HG03196 (cell line): ENCODE results near the gene POLA2.
"Not testable (repeated sequence)": the region's sequence is repeated elsewhere in the genome, so short reads cannot be mapped to it uniquely, and the experiment has no call there.

ENCODE experiments used
- ATAC-seq: cut with Tn5 transposase; IDR thresholded peaks from one replicate; pipeline ENCODE4 v1.9.1; 2021; ENCODE audit not compliant: unreplicated experiment

The POLA2 gene, protein sequence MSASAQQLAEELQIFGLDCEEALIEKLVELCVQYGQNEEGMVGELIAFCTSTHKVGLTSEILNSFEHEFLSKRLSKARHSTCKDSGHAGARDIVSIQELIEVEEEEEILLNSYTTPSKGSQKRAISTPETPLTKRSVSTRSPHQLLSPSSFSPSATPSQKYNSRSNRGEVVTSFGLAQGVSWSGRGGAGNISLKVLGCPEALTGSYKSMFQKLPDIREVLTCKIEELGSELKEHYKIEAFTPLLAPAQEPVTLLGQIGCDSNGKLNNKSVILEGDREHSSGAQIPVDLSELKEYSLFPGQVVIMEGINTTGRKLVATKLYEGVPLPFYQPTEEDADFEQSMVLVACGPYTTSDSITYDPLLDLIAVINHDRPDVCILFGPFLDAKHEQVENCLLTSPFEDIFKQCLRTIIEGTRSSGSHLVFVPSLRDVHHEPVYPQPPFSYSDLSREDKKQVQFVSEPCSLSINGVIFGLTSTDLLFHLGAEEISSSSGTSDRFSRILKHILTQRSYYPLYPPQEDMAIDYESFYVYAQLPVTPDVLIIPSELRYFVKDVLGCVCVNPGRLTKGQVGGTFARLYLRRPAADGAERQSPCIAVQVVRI

DNA sequence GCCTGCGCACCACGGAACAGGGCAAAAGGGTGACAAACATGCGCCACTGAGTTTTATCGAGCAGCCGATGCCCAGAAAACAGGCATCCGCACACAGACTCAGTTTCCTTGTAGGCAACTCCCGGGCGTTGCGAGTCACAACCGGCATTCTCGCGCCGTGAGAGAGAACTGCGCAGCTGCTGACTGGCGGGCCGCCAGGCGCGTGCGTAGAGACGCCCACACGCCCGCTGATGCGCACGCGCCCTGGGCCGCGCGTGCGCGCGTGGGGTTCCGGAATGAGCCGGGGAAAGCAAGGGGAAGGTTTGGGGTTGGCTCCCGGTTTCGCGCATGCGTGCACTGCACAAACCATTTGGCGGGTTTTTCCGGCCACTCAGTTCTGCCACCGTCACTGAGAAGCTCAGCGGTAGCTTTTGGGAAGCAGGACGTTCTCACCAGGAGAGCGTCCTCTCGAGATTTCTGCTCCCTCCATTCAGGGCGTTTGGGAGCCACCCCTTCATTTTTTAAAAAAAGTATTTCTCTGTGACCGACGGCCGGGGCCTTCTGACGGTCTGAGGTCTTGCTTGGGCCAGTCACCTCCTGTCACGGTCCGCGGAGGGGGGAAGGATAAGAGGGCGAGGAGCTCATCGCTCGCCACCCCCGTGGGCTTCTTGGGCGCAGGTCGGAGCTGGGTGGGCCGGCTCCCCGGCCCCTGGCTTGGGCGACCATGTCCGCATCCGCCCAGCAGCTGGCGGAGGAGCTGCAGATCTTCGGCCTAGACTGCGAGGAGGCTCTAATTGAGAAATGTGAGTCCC, at the start of gene POLA2:
POLA2 (plus strand) TSS at position 372 of the 790 bp plus-strand sequence; CDS start at position 703, 331 bp downstream.
- ATAC-seq: peak; percentile 86

DNA sequence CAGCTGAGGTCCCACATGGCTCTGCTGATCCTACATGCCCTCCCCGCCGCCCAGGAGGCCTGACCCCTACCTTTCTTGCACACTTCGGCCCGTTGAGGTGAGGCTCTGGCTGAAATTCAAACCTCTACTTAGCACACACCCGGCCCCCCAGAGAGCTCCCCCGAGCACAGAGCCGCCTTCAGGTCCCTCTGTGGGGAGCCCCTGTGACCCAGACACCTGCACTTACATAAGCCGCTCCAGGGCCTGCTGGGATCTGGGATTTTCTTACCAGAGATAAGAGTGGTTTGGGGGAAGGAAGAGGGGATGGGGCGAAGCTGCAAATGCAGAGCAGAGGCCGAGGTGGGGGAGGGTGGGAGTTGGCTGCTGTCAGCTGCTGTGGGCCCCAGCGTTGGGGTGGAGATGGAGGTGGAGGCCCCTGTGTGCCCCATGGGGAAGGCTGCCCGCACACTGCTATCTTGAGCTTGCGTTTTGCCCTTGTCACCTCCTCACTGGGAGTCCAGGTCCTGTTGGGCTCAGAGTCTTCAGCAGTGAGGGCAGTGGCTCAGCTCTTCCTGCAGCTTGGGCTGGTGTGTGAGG, 49.4 kb upstream of the POLA2 start:
- no peak for ATAC-seq

DNA sequence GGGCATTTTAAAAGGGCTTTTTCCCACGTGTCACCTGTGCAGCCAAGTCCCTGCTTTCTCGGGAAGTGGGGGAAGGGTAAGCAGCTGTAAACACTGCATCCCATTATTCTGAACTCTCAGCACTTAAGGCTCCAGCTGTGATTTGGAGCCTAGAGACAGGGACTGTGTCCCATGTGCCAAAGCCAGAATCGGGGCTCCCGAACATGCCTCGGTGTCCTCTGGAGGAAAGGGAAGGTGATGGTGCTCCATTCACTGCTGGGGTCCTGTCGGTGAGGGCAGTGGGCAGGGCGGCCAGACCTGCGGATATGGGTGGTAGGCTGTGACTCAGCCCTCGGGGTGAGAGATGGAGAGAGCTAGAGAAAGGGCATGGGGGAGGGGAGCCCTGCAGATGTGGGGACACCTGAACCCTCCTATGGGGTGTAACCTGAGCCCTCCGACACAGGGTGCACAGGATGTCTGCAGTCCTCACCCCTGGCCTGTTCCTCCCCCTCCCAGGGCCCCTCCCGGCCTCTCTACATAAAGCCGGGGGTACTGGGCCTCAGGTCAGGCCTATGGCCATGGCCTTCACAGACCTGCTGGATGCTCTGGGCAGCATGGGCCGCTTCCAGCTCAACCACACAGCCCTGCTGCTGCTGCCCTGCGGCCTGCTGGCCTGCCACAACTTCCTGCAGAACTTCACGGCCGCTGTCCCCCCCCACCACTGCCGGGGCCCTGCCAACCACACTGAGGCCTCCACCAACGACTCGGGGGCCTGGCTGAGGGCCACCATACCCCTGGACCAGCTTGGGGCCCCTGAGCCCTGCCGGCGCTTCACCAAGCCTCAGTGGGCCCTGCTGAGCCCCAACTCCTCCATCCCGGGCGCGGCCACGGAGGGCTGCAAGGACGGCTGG, 48.2 kb upstream of the POLA2 start:
- no peak for ATAC-seq

DNA sequence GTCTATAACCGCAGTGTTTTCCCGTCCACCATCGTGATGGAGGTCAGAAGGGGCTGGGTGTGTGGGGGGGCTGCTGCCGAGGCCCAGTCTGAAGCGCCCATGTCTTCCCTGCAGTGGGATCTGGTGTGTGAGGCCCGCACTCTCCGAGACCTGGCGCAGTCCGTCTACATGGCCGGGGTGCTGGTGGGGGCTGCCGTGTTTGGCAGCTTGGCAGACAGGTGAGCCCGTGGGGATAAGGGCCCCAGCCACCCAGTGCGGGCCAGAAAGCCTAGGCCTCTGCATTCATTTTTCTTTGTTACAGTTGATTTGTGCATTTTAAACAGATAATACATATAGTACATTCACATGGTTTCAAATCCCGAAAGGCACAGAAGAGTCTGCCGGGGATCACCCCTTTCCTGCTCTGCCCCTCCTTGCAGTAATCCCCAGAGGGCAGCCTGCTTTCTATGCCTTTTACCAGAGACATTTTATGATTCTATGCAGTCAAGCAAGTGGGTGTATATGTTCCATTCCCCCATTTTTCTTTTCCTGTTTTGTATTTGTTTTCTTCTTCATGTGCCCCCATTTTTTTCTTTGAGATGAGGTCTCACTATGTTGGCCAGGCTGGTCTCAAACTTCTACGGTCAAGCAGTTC, 47.4 kb upstream of the POLA2 start:
- ATAC-seq: no peak

DNA sequence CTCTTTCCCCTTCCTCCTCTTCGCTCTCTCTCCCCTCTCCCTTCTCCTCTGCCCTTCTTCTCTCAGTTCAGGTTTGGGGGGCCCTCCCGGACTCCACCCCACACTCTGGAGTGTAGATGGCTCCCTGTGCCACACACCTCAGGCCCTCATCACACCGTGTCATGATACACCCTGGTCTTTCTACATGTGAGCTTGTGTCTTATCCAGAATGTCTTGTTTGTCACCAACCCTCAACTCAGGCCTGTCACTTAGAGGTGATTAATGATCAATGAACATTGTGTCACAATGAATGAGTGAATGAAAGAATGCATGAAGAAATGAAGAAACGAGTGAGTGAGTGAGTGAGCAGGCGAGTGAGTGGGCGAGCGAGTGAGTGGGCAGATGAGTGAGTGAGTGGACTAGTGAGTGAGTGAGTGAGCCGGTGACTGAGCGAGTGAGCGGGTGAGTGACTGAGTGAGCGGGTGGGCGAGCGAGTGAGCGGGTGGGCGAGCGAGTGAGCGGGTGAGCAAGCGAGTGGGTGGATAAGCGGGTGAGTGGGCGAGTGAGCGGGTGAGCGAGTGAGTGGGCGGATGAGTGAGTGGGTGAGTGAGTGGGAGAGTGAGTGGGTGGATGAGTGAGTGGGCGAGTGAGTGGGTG, 46.2 kb upstream of the POLA2 start:
- ATAC-seq: no peak

DNA sequence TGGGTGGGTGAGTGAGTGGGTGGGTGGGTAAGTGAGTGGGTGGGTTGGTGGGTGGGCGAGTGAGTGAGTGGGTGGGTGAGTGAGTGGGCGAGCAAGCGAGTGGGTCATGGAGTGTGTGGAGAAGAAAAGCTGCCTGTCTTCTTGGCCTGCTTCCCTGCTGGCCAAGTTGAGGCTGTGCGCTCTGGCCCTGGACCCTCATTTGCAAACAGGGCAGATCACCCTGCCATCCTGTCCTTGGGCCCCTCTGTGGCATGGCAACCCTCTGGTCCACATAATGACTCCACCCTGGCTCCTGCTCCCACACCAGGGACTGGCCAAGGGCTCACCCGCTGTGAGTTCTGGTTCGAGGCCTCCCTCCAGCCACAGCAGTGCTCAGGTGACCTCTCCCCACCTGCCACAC, 44.9 kb upstream of the POLA2 start:
- no peak for ATAC-seq

DNA sequence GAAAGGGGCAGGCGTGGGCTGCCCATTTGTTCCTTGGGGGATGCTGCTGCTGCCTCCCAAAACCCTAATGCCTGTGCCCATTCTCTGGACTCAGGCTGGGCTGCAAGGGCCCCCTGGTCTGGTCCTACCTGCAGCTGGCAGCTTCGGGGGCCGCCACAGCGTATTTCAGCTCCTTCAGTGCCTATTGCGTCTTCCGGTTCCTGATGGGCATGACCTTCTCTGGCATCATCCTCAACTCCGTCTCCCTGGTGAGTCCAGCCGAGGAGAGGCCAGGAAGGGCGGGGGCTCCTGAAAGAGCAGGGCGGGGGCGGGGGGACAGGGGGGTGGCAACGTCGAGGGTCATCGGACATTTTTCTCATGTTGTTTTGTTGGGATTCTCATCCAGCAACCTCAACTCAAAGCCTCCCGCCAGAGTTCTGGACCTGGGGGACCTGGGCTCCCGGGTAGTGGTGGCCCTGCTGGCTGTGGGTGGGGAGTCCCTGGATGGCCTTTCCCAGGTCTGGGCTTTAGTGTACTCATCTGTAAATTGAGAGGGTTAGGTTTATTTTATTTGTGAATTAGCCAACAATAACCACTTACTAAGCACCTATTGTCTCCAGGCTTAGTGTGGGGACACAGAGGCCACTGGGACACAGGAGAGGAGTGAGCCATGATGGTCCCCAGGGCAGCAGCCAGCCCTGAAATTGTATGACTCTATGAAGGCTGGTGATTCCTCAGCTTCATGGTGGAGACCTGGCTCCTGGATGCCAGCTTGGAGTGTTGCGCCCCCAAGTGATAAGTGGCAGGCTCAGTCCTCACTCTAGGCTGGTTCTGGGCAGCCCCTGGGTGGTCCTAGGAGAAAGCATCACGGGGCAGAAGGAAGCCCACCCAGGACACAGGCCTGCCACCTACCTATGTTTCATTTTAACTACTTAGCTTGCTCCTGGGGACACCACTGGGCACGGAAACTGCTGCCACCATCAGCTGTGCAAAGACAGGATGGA, 44.0 kb upstream of the POLA2 start:
- ATAC-seq: no peak

DNA sequence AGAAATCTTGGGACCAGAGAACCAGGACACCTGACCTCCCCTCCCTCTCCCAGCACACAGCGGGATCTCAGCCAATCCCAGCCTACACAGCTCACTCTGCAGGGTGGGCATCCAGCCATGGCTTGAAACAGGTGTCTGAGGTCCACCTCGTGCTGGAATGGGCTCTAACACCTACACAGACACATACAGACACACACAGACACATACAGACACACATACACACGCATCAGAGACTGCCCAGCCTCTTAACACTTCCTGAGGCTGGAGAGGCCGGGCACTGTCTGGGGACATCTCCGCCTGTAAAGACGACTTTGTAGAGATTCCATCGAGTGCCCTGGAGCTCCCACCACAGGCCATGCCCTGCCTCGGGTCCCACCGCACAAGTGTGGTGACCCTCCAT, 43.3 kb upstream of the POLA2 start:
- no peak for ATAC-seq

DNA sequence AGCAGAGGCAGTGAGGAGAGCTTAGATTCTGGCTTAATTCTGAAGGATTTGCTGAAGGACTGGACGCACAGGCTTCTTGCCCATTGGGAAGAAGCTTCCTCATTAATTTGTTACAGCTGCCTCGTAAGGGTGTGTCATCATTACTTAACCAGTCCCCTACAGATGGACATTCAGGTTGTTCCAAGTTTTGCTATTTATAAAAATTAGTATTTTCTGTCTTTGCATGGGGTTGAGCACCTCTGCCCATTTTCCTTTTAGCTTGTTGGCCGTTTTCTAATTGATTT, 41.9 kb upstream of the POLA2 start:
- ATAC-seq: no peak

DNA sequence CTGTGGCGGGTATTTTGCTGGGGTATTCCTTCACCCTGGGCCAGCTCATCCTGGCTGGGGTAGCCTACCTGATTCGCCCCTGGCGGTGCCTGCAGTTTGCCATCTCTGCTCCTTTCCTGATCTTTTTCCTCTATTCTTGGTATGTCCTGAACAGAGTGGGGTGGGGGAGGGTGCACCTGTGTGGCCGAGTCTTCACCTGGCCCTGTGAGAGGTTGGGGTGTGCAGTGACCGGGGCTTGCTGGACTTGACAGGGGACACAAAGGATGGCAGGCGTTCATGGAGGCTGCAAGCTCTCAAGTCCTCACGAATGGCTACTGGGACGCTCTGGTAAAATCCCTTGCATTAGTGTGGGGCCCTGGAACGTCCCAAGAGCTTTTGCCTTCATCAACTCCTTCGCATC, 40.7 kb upstream of the POLA2 start:
- ATAC-seq: no peak

DNA sequence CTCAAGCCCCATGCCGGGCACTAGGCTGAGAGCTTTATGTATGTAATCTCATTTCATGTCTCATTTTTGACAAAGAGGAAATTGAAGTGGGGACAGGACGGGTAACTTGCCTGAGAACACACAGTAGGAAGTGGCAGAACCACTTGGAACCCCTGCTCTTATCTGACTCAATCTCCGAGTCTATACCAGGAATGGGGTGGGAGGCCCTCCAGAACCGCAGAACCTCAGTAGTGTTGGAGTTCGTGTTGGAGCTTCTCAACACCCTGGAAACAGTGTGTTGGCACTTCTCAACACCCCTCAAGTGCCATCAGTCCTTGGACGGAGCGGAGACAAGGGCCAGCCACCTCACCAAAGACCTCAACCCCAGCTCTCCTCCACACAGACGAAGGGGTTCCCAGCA, 38.8 kb upstream of the POLA2 start:
- ATAC-seq: no peak

DNA sequence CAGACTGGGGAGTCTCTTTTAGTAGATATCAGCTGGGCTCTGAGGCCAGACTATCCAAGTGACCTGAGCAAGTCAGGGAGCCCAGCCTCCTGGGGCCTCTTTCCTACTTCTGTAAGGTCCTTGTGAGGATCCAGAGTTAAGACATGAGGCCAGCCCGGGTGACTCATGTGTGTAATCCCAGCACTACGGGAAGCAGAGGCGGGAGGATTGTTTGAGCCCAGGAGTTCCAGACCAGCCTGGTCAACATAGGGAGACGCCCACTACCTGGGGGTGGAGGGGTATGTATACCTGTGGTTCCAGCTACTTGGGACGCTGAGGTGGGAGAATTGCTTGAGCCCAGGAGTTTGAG, 36.9 kb upstream of the POLA2 start:
- no peak for ATAC-seq

DNA sequence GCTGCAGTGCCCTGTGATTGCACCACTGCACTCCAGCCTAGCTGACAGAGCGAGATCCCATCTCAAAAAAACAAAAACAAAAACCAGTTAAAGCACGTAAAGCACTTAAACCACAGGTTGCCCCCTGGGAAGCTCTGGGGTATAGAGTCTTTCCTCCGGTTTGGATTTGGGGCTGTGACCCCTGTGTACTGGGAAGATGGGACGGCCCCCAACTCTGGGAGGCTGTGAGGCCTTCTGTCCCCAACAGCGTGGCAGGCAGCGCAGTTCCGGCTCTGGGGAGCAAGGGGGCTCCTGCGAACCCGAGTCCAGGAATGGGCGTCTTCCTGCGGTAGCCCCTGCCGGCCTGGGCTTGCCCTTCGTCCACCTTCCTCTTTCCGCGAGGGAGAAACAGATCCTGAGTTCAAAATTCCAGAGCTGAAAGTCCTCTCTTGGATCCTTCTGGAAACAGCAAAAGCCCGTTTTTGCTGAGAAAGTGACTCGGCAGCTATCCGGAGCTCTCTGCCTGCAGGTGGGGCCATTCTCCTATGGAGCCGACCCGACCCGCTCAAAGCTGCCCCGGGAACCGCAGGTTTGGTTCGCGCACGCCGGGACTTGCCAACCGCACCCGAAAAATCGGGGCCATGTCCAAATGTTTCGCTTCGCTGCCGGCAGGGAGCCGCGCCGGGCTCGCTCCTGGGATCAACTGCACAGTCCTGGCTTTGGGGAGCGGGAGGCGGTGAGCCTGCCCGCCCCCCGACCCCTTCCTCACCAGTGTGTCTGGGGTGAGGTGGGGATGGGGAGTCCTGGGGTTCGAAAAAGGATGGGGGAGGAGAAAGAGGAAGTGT, 36.3 kb upstream of the POLA2 start:
- ATAC-seq: no peak

DNA sequence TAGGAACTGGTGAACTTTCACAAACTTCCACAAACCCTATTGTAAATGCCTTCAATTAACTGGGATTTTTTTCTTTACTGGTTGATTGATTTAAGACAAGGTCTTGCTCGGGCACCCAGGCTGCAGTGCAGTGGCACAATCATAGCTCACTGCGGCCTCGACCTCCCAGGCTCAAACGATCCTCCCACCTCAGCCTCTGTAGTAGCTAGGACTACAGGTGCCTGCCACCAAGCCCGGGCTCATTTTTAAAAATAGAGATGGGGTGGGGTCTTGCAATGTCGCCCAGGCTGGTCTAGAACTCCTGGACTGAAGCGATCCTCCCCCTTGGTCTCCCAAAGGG, 35.7 kb upstream of the POLA2 start:
- no peak for ATAC-seq

DNA sequence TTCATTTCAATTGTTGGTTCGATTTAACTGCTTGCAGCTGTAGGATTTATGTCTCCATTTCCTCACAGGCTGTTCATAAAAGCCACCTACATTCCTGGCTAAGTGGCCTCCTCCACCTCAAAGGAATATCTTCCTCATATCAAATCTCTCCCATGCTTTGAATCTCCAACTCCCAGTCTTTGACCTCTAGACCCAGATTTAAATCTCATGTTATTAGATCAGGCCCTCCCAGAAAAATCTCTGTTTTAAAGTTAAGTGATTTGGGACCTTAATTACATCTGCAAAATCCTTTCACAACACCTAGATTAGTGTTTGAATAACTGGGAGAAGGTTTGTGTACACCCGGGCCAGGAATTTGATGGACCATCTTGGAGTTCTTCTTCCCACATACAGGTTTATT, 33.9 kb upstream of the POLA2 start:
- ATAC-seq: no peak

DNA sequence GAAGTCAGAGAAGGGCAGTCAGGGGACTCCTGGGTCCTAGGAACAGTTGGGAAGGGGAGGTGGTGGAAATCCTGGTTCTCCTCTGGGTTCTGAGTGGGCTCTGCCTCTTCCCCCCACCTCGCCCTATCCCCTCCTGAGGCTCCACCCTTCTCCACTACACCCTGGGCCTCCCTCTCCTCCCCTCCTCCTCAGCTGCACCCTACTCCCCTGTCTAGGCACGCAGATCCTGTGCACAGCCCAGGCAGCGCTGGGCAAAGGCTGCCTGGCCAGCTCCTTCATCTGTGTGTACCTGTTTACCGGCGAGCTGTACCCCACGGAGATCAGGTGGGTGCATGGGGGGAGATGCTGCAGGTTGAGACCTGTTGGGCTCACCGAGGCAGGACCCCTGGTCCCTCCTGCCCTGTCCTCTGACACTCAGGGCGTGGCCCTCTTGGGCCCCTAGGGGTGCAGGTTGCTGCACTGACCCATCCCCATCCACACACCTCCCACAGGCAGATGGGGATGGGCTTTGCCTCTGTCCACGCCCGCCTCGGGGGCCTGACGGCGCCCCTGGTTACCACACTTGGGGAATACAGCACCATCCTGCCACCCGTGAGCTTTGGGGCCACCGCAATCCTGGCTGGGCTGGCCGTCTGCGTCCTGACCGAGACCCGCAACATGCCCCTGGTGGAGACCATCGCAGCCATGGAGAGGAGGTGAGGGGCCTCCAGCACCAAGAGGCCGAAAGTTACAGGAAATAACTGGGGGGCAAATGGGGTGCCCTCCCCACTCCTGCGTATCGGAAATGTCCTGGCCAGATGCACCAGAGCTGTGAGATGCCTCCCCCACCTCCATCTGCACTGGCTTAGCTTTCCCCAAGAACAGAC, 25.3 kb upstream of the POLA2 start:
- ATAC-seq: no peak

DNA sequence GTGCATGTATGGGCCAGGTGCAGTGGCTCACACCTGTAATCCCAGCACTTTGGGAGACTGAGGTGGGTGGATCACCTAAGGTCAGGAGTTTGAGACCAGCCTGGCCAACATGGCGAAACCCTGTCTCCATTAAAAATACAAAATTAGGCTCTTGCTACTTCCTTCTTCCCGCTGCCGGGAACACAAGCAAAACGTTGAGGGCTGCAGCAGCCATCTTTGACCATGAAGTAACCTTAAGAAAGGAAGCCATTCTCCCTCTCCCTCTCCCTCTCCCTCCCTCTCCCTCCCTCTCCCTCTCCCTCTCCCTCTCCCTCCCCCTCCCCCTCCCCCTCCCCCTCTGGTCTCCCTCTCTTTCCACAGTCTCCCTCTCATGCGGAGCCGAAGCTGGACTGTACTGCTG, 23.5 kb upstream of the POLA2 start:
- not testable (repeated sequence) for ATAC-seq
